Heart left ventricle (tissue), 13 donors: ENCODE results near the gene LYZL1.

Source experiments
- CTCF ChIP-seq, 12 donors: fragments of 200-600 bp; sonication (generic) in 4 of 12; IDR thresholded peaks; one replicate each; pipeline versions ENCODE4 v1.5.0 to v1.8.0; 2018 to 2022; ENCODE audit warnings: antibody characterized with exemption in 12 of 12, mild to moderate bottlenecking in 5 of 12
- POLR2A ChIP-seq, 2 donors: fragments of 450-650 bp; IDR thresholded peaks; one replicate each; pipeline ENCODE4 v1.6.1; 2017; ENCODE audit warnings: antibody characterized with exemption in 2 of 2, mild to moderate bottlenecking in 2 of 2, moderate library complexity in 2 of 2
- donor health status: ischemic (EF 13 %, LVEDD 7.1; RV severe dilation, severe dysfunction).
- donor health status: DM: no; HTN: yes; CAD: no.
- donor health status: DM: no; HTN: no; CAD: no.
- donor health status: ischemic (EF 25% LVEDD 6.9; RV normal size, moderate dysfunction).
- donor health status: ischemic (EF 25% LVEDD 5.7; RV mildly dilated, moderate dysfunction).
- donor health status: ischemic (EF 35%, LVEDD 5.7; RV mildly dilated, moderate dysfunction).
- donor health status: nonischemic (EF 11% LVEDD 7.7; RV severe dilation, severe dysfunction).
- donor health status: DM: yes; HTN: yes; CAD: no.
- donor health status: PGD.
- donor health status: ischemic (EF 29% LVEDD 5.4; RV normal size, mild dysfunction).
- donor health status: nonischemic (EF 23%, LVEDD 6.1; RV moderate dilation, normal function).

DNA sequence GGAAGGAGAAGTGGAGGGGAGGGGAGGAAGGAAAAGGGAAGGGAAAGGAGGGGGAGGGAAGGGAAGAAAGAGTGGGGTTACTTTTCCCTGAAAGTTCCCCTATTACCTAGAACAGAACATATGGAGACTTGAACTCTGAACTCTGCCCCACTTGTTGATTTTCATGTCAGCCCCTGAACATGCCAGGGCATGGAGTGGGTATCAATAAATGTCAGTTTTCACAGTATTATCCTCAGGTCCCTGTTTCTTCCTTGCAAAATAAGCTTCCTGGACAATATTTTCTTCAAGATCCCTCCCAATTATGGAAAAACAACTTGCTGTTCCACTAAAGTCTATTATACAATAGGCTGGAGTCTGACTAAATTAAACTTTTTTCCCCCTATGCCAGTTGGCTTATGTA is 46.9 kb upstream of the LYZL1 start:
- TF ChIP-seq POLR2A (IDR thresholded peaks at IDR 0.05) (no peak), CTCF (IDR thresholded peaks at IDR 0.05) (no peak)
